Esophagus (tissue), 2 donors: ENCODE measurements around the gene ZNF236. TPM values are rescaled to one million over a fixed set of nuclear protein-coding genes. Genes with fewer than 3 reads are reported as not detected.

Experiments
- H3K27ac ChIP-seq, 2 donors: one replicate each; pipeline ENCODE4 v1.5.1; 2013; ENCODE audit warnings: low read depth in 2 of 2, mild to moderate bottlenecking in 2 of 2, inconsistent platforms in 1 of 2, low read length in 1 of 2, moderate library complexity in 1 of 2
- H3K27me3 ChIP-seq, 2 donors: one replicate each; pipeline ENCODE4 v1.6.1; 2013; ENCODE audit warnings: low read length in 2 of 2, control low read depth in 1 of 2, mild to moderate bottlenecking in 1 of 2; ENCODE audit not compliant: insufficient read depth in 2 of 2, control insufficient read depth in 1 of 2
- H3K36me3 ChIP-seq, 2 donors: one replicate each; pipeline ENCODE4 v1.6.1; 2013; ENCODE audit warnings: low read length in 1 of 2; ENCODE audit not compliant: control insufficient read depth in 2 of 2, insufficient read depth in 2 of 2
- H3K4me1 ChIP-seq, 2 donors: one replicate each; pipeline ENCODE4 v1.6.1; 2013; ENCODE audit warnings: low read length in 1 of 2; ENCODE audit not compliant: control insufficient read depth in 2 of 2, insufficient read depth in 2 of 2
- H3K4me3 ChIP-seq, 2 donors: one replicate each; pipeline ENCODE4 v1.5.1; 2013; ENCODE audit warnings: low read length in 2 of 2, mild to moderate bottlenecking in 2 of 2, low read depth in 1 of 2, moderate library complexity in 1 of 2
- H3K9me3 ChIP-seq, 2 donors: one replicate each; pipeline ENCODE4 v1.6.1; 2013; ENCODE audit warnings: mild to moderate bottlenecking in 2 of 2, low read depth in 1 of 2, low read length in 1 of 2, moderate library complexity in 1 of 2; ENCODE audit not compliant: control insufficient read depth in 2 of 2, insufficient read depth in 1 of 2
- WGBS, 2 donors: extraction: QIAGEN DNeasy Blood & Tissue Kit; methylation state at CpG; one replicate each; pipeline ENCODE4 v1.1.7; 2013; 5-methylcytosine and 5-hydroxymethylcytosine counted together
- polyA plus RNA-seq, 2 donors: library from polyadenylated mRNA; stranded (reverse); fragments of 200-250 nt; gene quantifications; one replicate each; pipeline ENCODE4 v1.2.3, GENCODE V29; 2013
- donor health status: healthy with polysubstance abuse.
- donor health status: Bipolar disorder and iron deficiency.

The ZNF236 gene
- polyA plus RNA-seq, 2 donors: 1.3 to 3.0 TPM

GRCh38 chr18:76972241-76972640, 149.9 kb downstream of the ZNF236 start:
- Histone ChIP-seq H3K36me3 (peaks cover 2 to 13% of the 10 kb centered on the region in 2 donors), H3K4me1 (peaks cover 0 to 7% of the 10 kb centered on the region in 2 donors), H3K27ac (no peak overlapping the region), H3K4me3 (no peak overlapping the region), H3K27me3 (no peaks in the 10 kb centered on the region), H3K9me3 (peaks cover 0 to 2% of the 10 kb centered on the region in 2 donors)
- WGBS, 2 donors: 56 to 60% methylated on average over 6 of the region's 6 CpGs

DNA sequence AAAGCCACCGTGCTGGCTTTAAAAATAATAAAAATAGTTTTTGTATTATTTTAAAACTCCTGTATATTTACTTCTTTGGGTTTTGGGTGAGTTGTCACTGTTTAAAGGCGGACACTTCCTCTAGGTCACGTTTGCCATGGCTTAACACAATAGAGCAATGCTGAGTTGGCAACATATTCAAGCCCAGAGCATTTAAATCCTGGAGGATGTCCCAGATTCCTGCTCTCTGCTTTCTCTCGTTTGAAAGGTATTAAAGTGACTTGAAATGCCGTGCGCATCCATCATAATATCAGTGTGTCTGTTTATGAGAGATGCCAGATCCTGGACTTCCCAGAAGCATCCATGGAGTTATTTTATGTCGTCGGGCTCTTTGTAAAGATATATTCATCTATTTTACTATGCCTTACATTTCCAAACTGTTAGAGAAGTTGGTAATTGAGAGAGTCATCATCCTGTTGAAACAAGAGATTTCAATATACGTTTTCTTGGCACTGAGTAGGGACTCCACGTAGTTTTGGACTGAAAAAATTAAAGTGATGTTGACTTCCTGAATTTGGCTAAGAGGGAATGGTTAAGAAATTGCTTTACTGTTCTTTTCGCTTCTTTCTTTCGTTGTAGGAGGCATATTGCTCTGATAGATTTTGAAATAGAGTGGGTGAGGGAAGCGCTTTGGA, 150.6 kb downstream of the ZNF236 start:
- no peak overlapping the region for H3K27ac ChIP-seq
- H3K4me3 ChIP-seq: no peak overlapping the region
- H3K36me3 ChIP-seq: peaks cover 2 to 13% of the 10 kb centered on the region in 2 donors
- peaks cover 0 to 12% of the 10 kb centered on the region in 2 donors for H3K4me1 ChIP-seq
- WGBS, 2 donors: 39 to 51% methylated on average over 13 of the region's 13 CpGs
- no peaks in the 10 kb centered on the region for H3K27me3 ChIP-seq
- H3K9me3 ChIP-seq: peaks cover 0 to 2% of the 10 kb centered on the region in 2 donors

DNA sequence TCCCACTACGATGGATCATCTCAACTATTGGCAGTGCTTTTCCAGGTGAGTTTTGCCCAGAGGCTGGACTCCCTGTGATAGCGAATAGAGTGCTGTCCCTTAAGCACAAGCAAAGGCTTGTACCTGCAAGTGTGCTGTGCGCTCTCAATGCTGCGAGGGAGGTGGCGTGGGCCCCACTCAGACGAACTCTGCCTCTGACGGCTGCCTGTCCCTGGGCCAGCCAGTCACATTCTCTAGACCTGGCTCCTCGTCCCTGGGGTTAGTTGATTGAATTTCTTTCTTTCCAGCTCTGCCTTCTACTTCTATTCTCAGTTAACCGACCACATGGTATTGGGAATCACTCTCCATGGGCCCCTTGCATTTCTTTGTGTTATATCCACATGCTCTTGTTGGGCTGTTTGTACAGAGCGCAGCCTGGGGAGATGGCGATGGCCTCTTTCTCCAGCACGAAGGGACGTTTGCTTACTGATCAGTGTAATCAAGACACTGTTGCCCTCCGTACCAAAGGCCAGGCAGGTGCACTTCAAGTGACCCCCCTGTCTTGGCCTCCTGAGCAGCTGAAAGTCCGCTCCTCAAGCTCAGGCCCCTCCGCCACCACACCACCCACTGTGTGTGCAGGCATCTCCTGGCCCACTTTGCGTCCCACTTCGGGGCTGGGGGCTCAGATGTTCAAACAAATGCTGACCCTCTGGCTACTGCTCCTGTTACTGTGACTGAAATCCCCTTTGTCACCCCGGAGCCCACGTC, 151.3 kb downstream of the ZNF236 start:
- Histone ChIP-seq H3K4me1 (peaks cover 0 to 12% of the 10 kb centered on the region in 2 donors), H3K4me3 (no peak overlapping the region), H3K27ac (no peak overlapping the region), H3K9me3 (no peaks in the 10 kb centered on the region), H3K27me3 (no peaks in the 10 kb centered on the region), H3K36me3 (peaks cover 0 to 13% of the 10 kb centered on the region in 2 donors)
- WGBS, 2 donors: 73 to 87% methylated on average over 20 of the region's 20 CpGs

DNA sequence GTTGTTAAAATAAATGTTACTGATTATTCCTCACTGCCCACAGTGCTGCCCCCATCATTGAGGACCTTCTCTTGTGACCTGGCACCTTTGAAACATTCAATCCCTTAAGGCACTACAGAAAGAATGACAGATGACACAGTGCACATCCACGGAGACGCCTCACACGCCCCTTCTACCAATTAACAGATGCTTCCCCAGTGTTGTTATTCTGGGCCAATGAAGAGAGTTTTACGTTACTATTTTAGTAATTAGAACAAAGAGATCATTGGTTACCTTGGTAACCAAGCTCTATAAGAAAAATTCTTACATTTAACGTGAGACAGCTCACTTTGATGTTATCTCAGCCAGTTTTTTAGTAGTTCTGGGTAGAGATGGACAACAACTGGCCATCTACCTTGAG, 152.0 kb downstream of the ZNF236 start:
- peaks cover 0 to 12% of the 10 kb centered on the region in 2 donors for H3K4me1 ChIP-seq

DNA sequence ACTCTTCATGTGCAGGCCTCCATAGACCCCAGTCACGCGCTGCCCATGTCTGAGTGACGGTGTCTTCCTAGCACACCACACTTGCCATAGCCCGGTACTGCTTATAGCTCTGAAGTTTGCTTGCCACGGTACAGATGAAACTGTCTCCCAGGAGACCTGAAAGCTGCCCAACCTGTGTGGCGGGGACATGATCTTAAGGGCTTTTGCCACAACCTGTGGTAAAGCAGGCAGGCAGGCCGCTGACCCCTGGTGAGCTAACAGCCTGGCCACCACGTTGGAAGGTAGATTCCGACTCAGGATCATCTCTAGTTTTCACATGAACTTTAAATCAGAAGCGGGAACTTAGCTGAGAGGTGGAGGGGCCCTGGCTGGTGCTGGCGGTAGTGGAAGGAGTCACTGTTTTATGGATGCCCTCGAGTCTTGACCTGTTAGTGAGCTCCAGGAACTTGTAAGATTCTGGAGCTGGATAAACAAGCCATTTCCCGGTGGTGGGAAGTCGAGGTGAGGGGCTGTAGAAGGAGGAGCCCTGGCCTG, 153.3 kb downstream of the ZNF236 start:
- Histone ChIP-seq H3K4me3 (no peak overlapping the region), H3K4me1 (peaks cover 0 to 12% of the 10 kb centered on the region in 2 donors), H3K36me3 (peaks cover 0 to 13% of the 10 kb centered on the region in 2 donors), H3K27ac (no peak overlapping the region), H3K9me3 (no peaks in the 10 kb centered on the region), H3K27me3 (no peaks in the 10 kb centered on the region)
- 87 to 90% methylated on average over 14 of the region's 14 CpGs for WGBS, 2 donors

More for the DNA sequence above, 152.0 kb downstream of the ZNF236 start:
- WGBS, 2 donors: 89% methylated on average over 5 of the region's 5 CpGs
- Histone ChIP-seq H3K27ac (no peak overlapping the region), H3K9me3 (no peaks in the 10 kb centered on the region), H3K27me3 (no peaks in the 10 kb centered on the region), H3K4me3 (no peak overlapping the region), H3K36me3 (peaks cover 0 to 13% of the 10 kb centered on the region in 2 donors)

DNA sequence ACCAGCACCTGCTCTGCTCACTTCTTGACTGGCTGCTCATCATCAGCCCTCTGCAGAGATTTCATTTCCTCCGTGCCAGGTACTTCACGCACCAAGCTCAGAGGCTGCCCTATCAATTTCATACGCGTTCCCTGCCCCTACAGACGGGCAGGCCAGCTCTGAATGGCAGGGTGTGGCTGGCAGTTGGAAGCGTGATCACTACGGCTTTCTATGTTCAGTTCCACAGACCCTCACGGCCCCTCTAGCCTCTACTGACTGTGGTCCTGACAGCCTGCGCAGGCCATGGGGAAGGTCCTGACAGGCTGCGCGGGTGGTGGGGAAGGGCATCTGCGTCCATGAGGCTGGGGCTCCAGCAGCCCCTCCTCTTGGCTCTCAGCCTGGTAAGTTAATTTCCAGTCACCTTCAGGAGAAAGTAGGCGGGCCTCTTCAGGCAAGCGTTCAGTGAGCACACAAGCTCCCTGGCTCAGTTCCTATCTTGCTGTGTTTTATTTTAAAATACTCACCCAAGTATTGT, 154.8 kb downstream of the ZNF236 start:
- peaks cover 0 to 11% of the 10 kb centered on the region in 2 donors for H3K4me1 ChIP-seq
- H3K9me3 ChIP-seq: no peaks in the 10 kb centered on the region
- H3K36me3 ChIP-seq: peaks cover 0 to 7% of the 10 kb centered on the region in 2 donors
- WGBS, 2 donors: 56 to 60% methylated on average over 14 of the region's 14 CpGs
- H3K27ac ChIP-seq: no peak overlapping the region
- H3K27me3 ChIP-seq: no peaks in the 10 kb centered on the region
- peak overlapping the region in 1 of 2 donors; percentile 20 for H3K4me3 ChIP-seq

DNA sequence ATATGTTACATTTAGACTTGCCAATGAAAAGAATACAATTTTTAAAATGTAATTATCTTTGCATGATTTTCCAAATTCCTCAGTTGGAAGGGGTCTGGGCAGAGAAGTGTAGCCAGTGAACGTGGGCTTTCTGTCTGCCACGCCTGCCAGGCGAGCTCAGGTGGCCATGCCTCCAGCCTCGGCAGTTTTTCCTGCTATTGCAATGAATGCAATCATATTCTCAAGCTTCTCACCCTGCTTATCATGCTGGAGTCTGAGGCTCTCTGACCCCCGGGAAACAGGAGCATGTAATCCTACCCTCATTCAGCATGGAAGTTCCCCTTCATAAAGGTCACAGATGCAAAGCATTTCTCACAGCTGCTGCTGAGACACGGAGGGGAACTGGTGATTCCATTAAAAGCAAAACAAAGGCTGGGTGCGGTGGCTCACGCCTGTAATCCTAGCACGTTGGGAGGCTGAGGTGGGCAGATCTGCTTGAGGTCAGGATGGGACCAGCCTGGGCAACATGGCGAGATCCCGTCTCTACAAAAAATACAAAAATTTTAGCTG, 155.4 kb downstream of the ZNF236 start:
- WGBS, 2 donors: 58 to 62% methylated on average over 11 of the region's 11 CpGs
- peaks cover 0 to 7% of the 10 kb centered on the region in 2 donors for H3K36me3 ChIP-seq
- H3K4me3 ChIP-seq: no peak overlapping the region
- no peak overlapping the region for H3K27ac ChIP-seq
- peaks cover 0 to 9% of the 10 kb centered on the region in 2 donors for H3K4me1 ChIP-seq
- no peaks in the 10 kb centered on the region for H3K9me3 ChIP-seq
- H3K27me3 ChIP-seq: no peaks in the 10 kb centered on the region

- 88 to 92% methylated on average over 14 of the region's 14 CpGs for WGBS, 2 donors
- Histone ChIP-seq H3K27me3 (no peaks in the 10 kb centered on the region), H3K4me3 (no peak overlapping the region), H3K4me1 (peaks cover 0 to 12% of the 10 kb centered on the region in 2 donors), H3K27ac (no peak overlapping the region), H3K9me3 (no peaks in the 10 kb centered on the region), H3K36me3 (peaks cover 0 to 7% of the 10 kb centered on the region in 2 donors)
Observed at GRCh38 chr18:76978616-76979015, 156.3 kb downstream of the ZNF236 start.

GRCh38 chr18:76979111-76979751, 156.9 kb downstream of the ZNF236 start:
- H3K36me3 ChIP-seq: peaks cover 0 to 2% of the 10 kb centered on the region in 2 donors
- 92 to 94% methylated on average over 31 of the region's 31 CpGs for WGBS, 2 donors
- no peak overlapping the region for H3K4me3 ChIP-seq
- H3K9me3 ChIP-seq: no peaks in the 10 kb centered on the region
- H3K27ac ChIP-seq: no peak overlapping the region
- peaks cover 0 to 10% of the 10 kb centered on the region in 2 donors for H3K4me1 ChIP-seq
- H3K27me3 ChIP-seq: no peaks in the 10 kb centered on the region
